HG02870 (cell line): ENCODE data around the gene TAF11L14.
"Not testable (repeated sequence)": the region's sequence is repeated elsewhere in the genome, so short reads cannot be mapped to it uniquely, and the experiment has no call there.

Source experiments
- ATAC-seq: cut with Tn5 transposase; IDR thresholded peaks from one replicate; pipeline ENCODE4 v1.9.1; 2021; ENCODE audit warnings: mild to moderate bottlenecking, moderate library complexity; ENCODE audit not compliant: unreplicated experiment

Gene TAF11L14

GRCh38 chr5:17634160-17634559 lies at the start of gene TAF11L14:
TSS of gene TAF11L14 (plus strand) at chr5:17634460.
- ATAC-seq: no peak

- ATAC-seq: not testable (repeated sequence)
Measured at GRCh38 chr5:17585658-17586057, 48.6 kb upstream of the TAF11L14 start, which contains the start of gene TAF11L7. TSS of gene TAF11L7 (minus strand) at chr5:17585758.

- not testable (repeated sequence) for ATAC-seq
Measured at GRCh38 chr5:17590860-17591259, 43.4 kb upstream of the TAF11L14 start, which contains the start of gene TAF11L8. TSS of gene TAF11L8 (minus strand) at chr5:17590960.

GRCh38 chr5:17594255-17594654 lies 40.0 kb upstream of the TAF11L14 start, which contains the start of gene TAF11L9:
TSS of gene TAF11L9 (minus strand) at chr5:17594394.
- ATAC-seq: not testable (repeated sequence)

- not testable (repeated sequence) for ATAC-seq
Measured at GRCh38 chr5:17597728-17598127, 36.5 kb upstream of the TAF11L14 start, which contains the start of gene TAF11L10. TSS of gene TAF11L10 (minus strand) at chr5:17597828.

GRCh38 chr5:17603880-17604279 lies 30.4 kb upstream of the TAF11L14 start, which contains the start of gene TAF11L11:
TSS of gene TAF11L11 (plus strand) at chr5:17604183.
- not testable (repeated sequence) for ATAC-seq

GRCh38 chr5:17604951-17605350 lies 29.3 kb upstream of the TAF11L14 start:
- no peak for ATAC-seq

- not testable (repeated sequence) for ATAC-seq
Measured at GRCh38 chr5:17607461-17607860, 26.8 kb upstream of the TAF11L14 start.

GRCh38 chr5:17610092-17610491 lies 24.2 kb upstream of the TAF11L14 start, which contains the start of gene TAF11L12:
TSS of gene TAF11L12 (plus strand) at chr5:17610392.
- ATAC-seq: not testable (repeated sequence)

GRCh38 chr5:17614872-17615605 lies 19.2 kb upstream of the TAF11L14 start:
- no peak for ATAC-seq

- ATAC-seq: no peak
Measured at GRCh38 chr5:17619354-17619753, 14.9 kb upstream of the TAF11L14 start.

GRCh38 chr5:17620627-17621026 lies 13.6 kb upstream of the TAF11L14 start:
- ATAC-seq: no peak

- ATAC-seq: no peak
Measured at GRCh38 chr5:17625686-17626085, 8.6 kb upstream of the TAF11L14 start.

GRCh38 chr5:17631788-17632187 lies 2.5 kb upstream of the TAF11L14 start, which contains the start of gene TAF11L13:
TSS of gene TAF11L13 (plus strand) at chr5:17632088.
- ATAC-seq: not testable (repeated sequence)

- ATAC-seq: not testable (repeated sequence)
Measured at GRCh38 chr5:17649232-17649631, 15.0 kb downstream of the TAF11L14 start.

GRCh38 chr5:17655201-17655759 lies 21.0 kb downstream of the TAF11L14 start:
- ATAC-seq: not testable (repeated sequence)

GRCh38 chr5:17655921-17656320 lies 21.7 kb downstream of the TAF11L14 start:
- no peak for ATAC-seq

GRCh38 chr5:17663182-17663581 lies 28.9 kb downstream of the TAF11L14 start:
- no peak for ATAC-seq

- no peak for ATAC-seq
Measured at GRCh38 chr5:17665836-17666235, 31.6 kb downstream of the TAF11L14 start.

- no peak for ATAC-seq
Measured at GRCh38 chr5:17666726-17667235, 32.5 kb downstream of the TAF11L14 start.

- no peak for ATAC-seq
Measured at GRCh38 chr5:17670353-17670752, 36.1 kb downstream of the TAF11L14 start.
